Loucy (cell line): ENCODE results near the gene RAB11FIP3.

Source experiments
- H2AFZ ChIP-seq: fragments of 200-600 bp; sonication (generic); 2 replicates; pipeline ENCODE4 v1.6.0; 2016; ENCODE audit warnings: antibody characterized with exemption, mild to moderate bottlenecking, low read length, moderate library complexity
- H3F3A ChIP-seq: fragments of 200-600 bp; 2 replicates; pipeline ENCODE4 v1.6.0; 2016; ENCODE audit warnings: antibody characterized with exemption, low read depth, mild to moderate bottlenecking
- H3K27me3 ChIP-seq: fragments of 200-600 bp; sonication (generic); 2 replicates; pipeline ENCODE4 v1.6.1; 2014; ENCODE audit warnings: low read length, mild to moderate bottlenecking; ENCODE audit not compliant: insufficient read depth, poor library complexity, severe bottlenecking
- H3K36me3 ChIP-seq: fragments of 200-600 bp; sonication (generic); 2 replicates; pipeline ENCODE4 v1.6.1; 2016; ENCODE audit warnings: low read length; ENCODE audit not compliant: insufficient read depth
- H3K4me1 ChIP-seq: fragments of 200-600 bp; sonication (generic); 2 replicates; pipeline ENCODE4 v1.5.1; 2014; ENCODE audit warnings: low read length, mild to moderate bottlenecking; ENCODE audit not compliant: insufficient read depth, poor library complexity, severe bottlenecking
- H3K4me2 ChIP-seq: fragments of 200-600 bp; sonication (generic); 2 replicates; pipeline ENCODE4 v1.6.0; 2014; ENCODE audit warnings: antibody characterized with exemption, low read length, low read depth, mild to moderate bottlenecking; ENCODE audit not compliant: poor library complexity, severe bottlenecking
- H3K4me3 ChIP-seq: fragments of 200-600 bp; sonication (generic); 2 replicates; pipeline ENCODE4 v1.5.1; 2014; ENCODE audit warnings: low read length, mild to moderate bottlenecking, mixed read lengths; ENCODE audit not compliant: poor library complexity, severe bottlenecking
- H3K79me2 ChIP-seq: fragments of 200-600 bp; sonication (generic); 2 replicates; pipeline ENCODE4 v1.6.1; 2014; ENCODE audit warnings: low read length; ENCODE audit not compliant: insufficient read depth
- H3K9ac ChIP-seq: fragments of 200-600 bp; sonication (generic); 2 replicates; pipeline ENCODE4 v1.6.0; 2014; ENCODE audit warnings: mild to moderate bottlenecking, low read depth, low read length, moderate library complexity; ENCODE audit not compliant: poor library complexity, severe bottlenecking
- H3K9me2 ChIP-seq: fragments of 200-600 bp; sonication (generic); replicated peaks from 2 replicates; pipeline ENCODE4 v1.6.1; 2016; ENCODE audit warnings: low read depth, low read length, mixed read lengths
- H3K9me3 ChIP-seq: fragments of 200-600 bp; sonication (generic); 2 replicates; pipeline ENCODE4 v1.6.1; 2014; ENCODE audit warnings: mild to moderate bottlenecking, antibody characterized with exemption, low read length, low read depth; ENCODE audit not compliant: insufficient read depth
- H4K20me1 ChIP-seq: fragments of 200-600 bp; sonication (generic); 2 replicates; pipeline ENCODE4 v1.6.0; 2014; ENCODE audit warnings: antibody characterized with exemption, low read length, mild to moderate bottlenecking; ENCODE audit not compliant: insufficient read depth, poor library complexity, severe bottlenecking
- CTCF ChIP-seq: fragments of 200-600 bp; sonication (generic); conservative IDR thresholded peaks from 2 replicates; pipeline ENCODE4 v1.5.1; 2014; ENCODE audit warnings: mild to moderate bottlenecking, antibody characterized with exemption, low read length
- EZH2phosphoT487 ChIP-seq: fragments of 200-600 bp; IDR thresholded peaks from 2 replicates; pipeline ENCODE4 v1.6.1; 2018; ENCODE audit warnings: antibody characterized with exemption, mild to moderate bottlenecking, moderate library complexity, borderline replicate concordance

The RAB11FIP3 gene

GRCh38 chr16:555528-556473 lies 130.4 kb downstream of the RAB11FIP3 start:
- Histone ChIP-seq H2AFZ (no peak overlapping the region), H3K4me1 (no peaks in the 10 kb centered on the region), H3F3A (no peaks in the 10 kb centered on the region), H3K4me3 (no peak overlapping the region), H3K27me3 (no peaks in the 10 kb centered on the region), H3K9me2 (no peaks in the 10 kb centered on the region), H3K36me3 (no peaks in the 10 kb centered on the region), H3K4me2 (no peak overlapping the region), H4K20me1 (no peaks in the 10 kb centered on the region), H3K9ac (no peak overlapping the region), H3K79me2 (no peaks in the 10 kb centered on the region), H3K9me3 (no peaks in the 10 kb centered on the region)
- TF ChIP-seq CTCF (no peak), EZH2phosphoT487 (no peak)

- Histone ChIP-seq H3K9me2 (no peaks in the 10 kb centered on the region), H3K36me3 (no peaks in the 10 kb centered on the region), H3K9me3 (no peaks in the 10 kb centered on the region), H2AFZ (no peak overlapping the region), H3F3A (no peaks in the 10 kb centered on the region), H3K79me2 (no peaks in the 10 kb centered on the region), H4K20me1 (no peaks in the 10 kb centered on the region), H3K9ac (no peak overlapping the region), H3K4me1 (no peaks in the 10 kb centered on the region), H3K27me3 (no peaks in the 10 kb centered on the region), H3K4me2 (no peak overlapping the region), H3K4me3 (no peak overlapping the region)
- TF ChIP-seq CTCF (no peak), EZH2phosphoT487 (no peak)
Measured at GRCh38 chr16:556474-557173, 131.2 kb downstream of the RAB11FIP3 start.

GRCh38 chr16:557463-558297 lies 132.2 kb downstream of the RAB11FIP3 start:
- H3K9ac ChIP-seq, result no peak overlapping the region
- H2AFZ ChIP-seq, result no peak overlapping the region
- no peaks in the 10 kb centered on the region for H3K9me3 ChIP-seq
- no peaks in the 10 kb centered on the region for H3K9me2 ChIP-seq
- H3K4me1 ChIP-seq, result no peaks in the 10 kb centered on the region
- H3K36me3 ChIP-seq, result no peaks in the 10 kb centered on the region
- H3K27me3 ChIP-seq, result no peaks in the 10 kb centered on the region
- no peaks in the 10 kb centered on the region for H4K20me1 ChIP-seq
- no peaks in the 10 kb centered on the region for H3K79me2 ChIP-seq
- H3K4me2 ChIP-seq, result no peak overlapping the region
- H3F3A ChIP-seq, result no peaks in the 10 kb centered on the region
- TF ChIP-seq CTCF (no peak), EZH2phosphoT487 (no peak)
- no peak overlapping the region for H3K4me3 ChIP-seq
